ENCODE results near the gene PSKH1. TPM values are rescaled to one million over a fixed set of nuclear protein-coding genes. Genes with fewer than 3 reads are reported as not detected.
"Not testable (repeated sequence)": the region's sequence is repeated elsewhere in the genome, so short reads cannot be mapped to it uniquely, and the experiment has no call there.

Gene PSKH1
- total and polyA plus RNA-seq, 5 experiments from 2014 or later, result 20.8 to 34.5 (median 26.6) TPM

- POLR2A ChIA-PET, result interaction anchor here (0.5 to 1.2 kb wide), 2 partner anchors 14 to 211 kb away, joined by 3 to 5 read pairs; no protein-coding TSS in a partner anchor
- DNase-seq, result no peak
- Mint-ChIP-seq H3K4me3 (no peak overlapping the region), H3K4me1 (peaks cover 18 to 44% (median 34%) of the 10 kb centered on the region in 4 donors), H3K27me3 (no peaks in the 10 kb centered on the region), H3K9me3 (no peaks in the 10 kb centered on the region), H3K36me3 (peaks cover 0 to 15% (median 0%) of the 10 kb centered on the region in 3 donors), H3K27ac (peak overlapping the region in 5 of 10 donors; percentile 29 to 77 (median 61))
- no peak for ATAC-seq
These were observed 36.0 kb upstream of the PSKH1 start for GRCh38 chr16:67856927-67857546.

- peak overlapping the region in 1 of 10 donors; percentile 23 for H3K4me3 Mint-ChIP-seq
- DNase-seq (no peak), ATAC-seq (peak; percentile 25 to 67)
- peaks cover 18 to 44% (median 37%) of the 10 kb centered on the region in 4 donors for H3K4me1 Mint-ChIP-seq
- H3K27me3 Mint-ChIP-seq, result no peaks in the 10 kb centered on the region
- no peaks in the 10 kb centered on the region for H3K9me3 Mint-ChIP-seq
- POLR2A ChIA-PET, result interaction anchor here (0.5 to 1.2 kb wide), 2 partner anchors 15 to 210 kb away, joined by 3 to 5 read pairs; no protein-coding TSS in a partner anchor
- H3K36me3 Mint-ChIP-seq, result peaks cover 0 to 15% (median 0%) of the 10 kb centered on the region in 3 donors
- peak overlapping the region in 7 of 10 donors; percentile 8 to 69 (median 61) for H3K27ac Mint-ChIP-seq
These were observed 35.4 kb upstream of the PSKH1 start for GRCh38 chr16:67857547-67858233.

- H3K4me1 Mint-ChIP-seq, result peaks cover 18 to 44% (median 37%) of the 10 kb centered on the region in 4 donors
- peak overlapping the region in 1 of 10 donors; percentile 48 for H3K4me3 Mint-ChIP-seq
- no peak for DNase-seq
- peak overlapping the region in 8 of 10 donors; percentile 1 to 92 (median 60) for H3K27ac Mint-ChIP-seq
- H3K9me3 Mint-ChIP-seq, result no peaks in the 10 kb centered on the region
- peak in 1 of 2 donors; percentile 14 for ATAC-seq
- peaks cover 0 to 15% (median 0%) of the 10 kb centered on the region in 3 donors for H3K36me3 Mint-ChIP-seq
- H3K27me3 Mint-ChIP-seq, result no peaks in the 10 kb centered on the region
- POLR2A ChIA-PET, result no interaction called here
These were observed 34.6 kb upstream of the PSKH1 start for GRCh38 chr16:67858500-67858899.

DNA sequence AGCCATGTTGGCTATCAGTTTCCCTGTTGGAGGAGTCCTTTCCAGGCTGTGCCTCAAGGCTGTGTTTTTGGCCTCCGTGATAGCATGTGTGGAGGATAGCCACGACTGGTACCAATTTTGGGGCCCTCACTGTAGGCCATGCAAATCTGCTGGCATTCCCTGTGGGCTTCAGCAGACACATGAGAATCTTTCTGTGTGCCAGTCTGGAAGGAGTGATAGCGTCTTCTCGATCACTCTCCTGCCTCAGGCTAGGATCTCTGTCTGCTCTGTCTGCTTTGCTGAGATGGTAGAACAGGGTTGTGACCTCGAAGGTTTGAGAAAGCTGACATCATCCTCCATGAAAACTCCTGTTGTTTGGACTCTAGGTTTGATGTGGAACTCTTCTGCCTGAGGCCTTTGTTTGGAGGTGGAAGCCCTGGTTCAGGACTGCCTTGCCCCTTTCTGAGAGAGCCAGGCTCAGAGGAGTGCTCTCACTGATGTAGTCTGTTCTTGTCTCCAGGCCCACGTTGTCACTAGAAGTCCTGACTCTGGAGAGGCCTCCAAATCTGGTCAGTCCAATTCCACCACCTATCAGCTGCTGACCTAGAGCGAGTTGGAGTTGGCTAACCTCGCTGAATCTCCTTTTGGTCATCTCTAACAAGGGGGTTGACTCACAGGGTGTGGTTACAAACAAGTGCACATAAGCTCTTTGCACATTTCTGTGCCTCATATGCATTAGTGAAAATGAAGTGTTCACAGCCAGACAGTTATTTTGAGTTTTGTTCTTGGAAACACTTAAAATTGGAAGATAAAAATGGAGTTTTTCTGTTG lies 32.3 kb upstream of the PSKH1 start:
- H3K36me3 Mint-ChIP-seq, result peaks cover 0 to 23% (median 0%) of the 10 kb centered on the region in 3 donors
- H3K27me3 Mint-ChIP-seq, result no peaks in the 10 kb centered on the region
- peak overlapping the region in 3 of 10 donors; percentile 21 to 69 (median 38) for H3K27ac Mint-ChIP-seq
- POLR2A ChIA-PET, result no interaction called here
- DNase-seq (no peak), ATAC-seq (no peak)
- no peaks in the 10 kb centered on the region for H3K9me3 Mint-ChIP-seq
- H3K4me1 Mint-ChIP-seq, result peaks cover 14 to 38% (median 28%) of the 10 kb centered on the region in 4 donors
- no peak overlapping the region for H3K4me3 Mint-ChIP-seq

GRCh38 chr16:67861877-67862276 lies 31.2 kb upstream of the PSKH1 start:
- H3K27me3 Mint-ChIP-seq, result no peaks in the 10 kb centered on the region
- peak overlapping the region in 1 of 10 donors; percentile 29 for H3K4me3 Mint-ChIP-seq
- peaks cover 0 to 27% (median 0%) of the 10 kb centered on the region in 3 donors for H3K36me3 Mint-ChIP-seq
- ATAC-seq (no peak), DNase-seq (no peak)
- H3K27ac Mint-ChIP-seq, result peak overlapping the region in 3 of 10 donors; percentile 46 to 75 (median 56)
- H3K9me3 Mint-ChIP-seq, result no peaks in the 10 kb centered on the region
- H3K4me1 Mint-ChIP-seq, result peaks cover 14 to 35% (median 24%) of the 10 kb centered on the region in 4 donors
- POLR2A ChIA-PET, result interaction anchor here (0.6 to 1.0 kb wide), 2 partner anchors 12 to 158 kb away, joined by 3 to 4 read pairs; no protein-coding TSS in a partner anchor

- peaks cover 0 to 35% (median 0%) of the 10 kb centered on the region in 3 donors for H3K36me3 Mint-ChIP-seq
- H3K27ac Mint-ChIP-seq, result peak overlapping the region in 3 of 10 donors; percentile 17 to 56 (median 29)
- DNase-seq (no peak), ATAC-seq (no peak)
- no peaks in the 10 kb centered on the region for H3K9me3 Mint-ChIP-seq
- H3K27me3 Mint-ChIP-seq, result no peaks in the 10 kb centered on the region
- peaks cover 10 to 25% (median 14%) of the 10 kb centered on the region in 4 donors for H3K4me1 Mint-ChIP-seq
- POLR2A ChIA-PET, result interaction anchor here (0.6 to 1.1 kb wide), 3 partner anchors 11 to 157 kb away, joined by 3 to 10 read pairs (median 4); no protein-coding TSS in a partner anchor
- H3K4me3 Mint-ChIP-seq, result no peak overlapping the region
These were observed 30.2 kb upstream of the PSKH1 start for GRCh38 chr16:67862623-67863583.

DNA sequence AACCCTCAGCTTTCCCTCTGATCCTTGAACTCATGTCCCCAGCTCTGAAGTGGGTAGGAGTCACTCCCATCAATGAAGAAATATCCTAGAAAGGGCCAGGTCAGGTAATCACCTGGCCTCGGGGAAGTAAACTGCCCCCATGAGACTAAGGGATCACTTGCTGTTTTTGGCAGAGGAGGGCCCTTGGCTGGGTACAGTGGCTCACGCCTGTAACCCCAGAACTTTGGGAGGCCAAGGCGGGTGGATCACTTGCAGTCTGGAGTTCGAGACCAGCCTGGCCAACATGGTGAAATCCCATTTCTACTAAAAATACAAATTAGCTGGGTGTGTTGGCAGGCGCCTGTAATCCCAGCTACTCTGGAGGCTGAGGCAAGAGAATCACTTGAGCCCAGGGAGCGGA lies 29.0 kb upstream of the PSKH1 start:
- not testable (repeated sequence) for H3K27me3 Mint-ChIP-seq, ATAC-seq, H3K9me3 Mint-ChIP-seq, H3K4me3 Mint-ChIP-seq, DNase-seq
- Mint-ChIP-seq H3K27ac (peak overlapping the region in 1 of 10 donors; percentile 77), H3K36me3 (peaks cover 0 to 41% (median 0%) of the 10 kb centered on the region in 3 donors), H3K4me1 (peaks cover 2 to 16% (median 7%) of the 10 kb centered on the region in 4 donors)
- POLR2A ChIA-PET, result interaction anchor here (1.1 kb wide), 1 partner anchor 48 kb away, joined by 10 read pairs; no protein-coding TSS in a partner anchor

- Mint-ChIP-seq H3K4me3 (no peak overlapping the region), H3K27ac (peak overlapping the region in 2 of 10 donors; percentile 57 to 68), H3K36me3 (peaks cover 0 to 44% (median 0%) of the 10 kb centered on the region in 3 donors)
These were observed 28.5 kb upstream of the PSKH1 start for GRCh38 chr16:67864594-67864993.

GRCh38 chr16:67865318-67865717 lies 27.7 kb upstream of the PSKH1 start:
- Mint-ChIP-seq H3K36me3 (peaks cover 0 to 49% (median 0%) of the 10 kb centered on the region in 3 donors), H3K9me3 (no peaks in the 10 kb centered on the region), H3K4me3 (no peak overlapping the region), H3K4me1 (peaks cover 2 to 16% (median 7%) of the 10 kb centered on the region in 4 donors), H3K27ac (peak overlapping the region in 1 of 10 donors; percentile 81), H3K27me3 (no peaks in the 10 kb centered on the region)
- peak in 1 of 2 donors; percentile 72 for ATAC-seq
- DNase-seq, result peak in 1 of 10 donors; percentile 23
- POLR2A ChIA-PET, result interaction anchor here (0.6 to 0.7 kb wide), 2 partner anchors 113 to 119 kb away, joined by 3 read pairs; no protein-coding TSS in a partner anchor

More at GRCh38 chr16:67864594-67864993, 28.5 kb upstream of the PSKH1 start:
- H3K27me3 Mint-ChIP-seq, result no peaks in the 10 kb centered on the region
- H3K4me1 Mint-ChIP-seq, result peaks cover 2 to 16% (median 7%) of the 10 kb centered on the region in 4 donors
- no peaks in the 10 kb centered on the region for H3K9me3 Mint-ChIP-seq
- ATAC-seq, result no peak
- POLR2A ChIA-PET, result interaction anchor here (1.1 kb wide), 1 partner anchor 48 kb away, joined by 10 read pairs; no protein-coding TSS in a partner anchor
- no peak for DNase-seq

DNA sequence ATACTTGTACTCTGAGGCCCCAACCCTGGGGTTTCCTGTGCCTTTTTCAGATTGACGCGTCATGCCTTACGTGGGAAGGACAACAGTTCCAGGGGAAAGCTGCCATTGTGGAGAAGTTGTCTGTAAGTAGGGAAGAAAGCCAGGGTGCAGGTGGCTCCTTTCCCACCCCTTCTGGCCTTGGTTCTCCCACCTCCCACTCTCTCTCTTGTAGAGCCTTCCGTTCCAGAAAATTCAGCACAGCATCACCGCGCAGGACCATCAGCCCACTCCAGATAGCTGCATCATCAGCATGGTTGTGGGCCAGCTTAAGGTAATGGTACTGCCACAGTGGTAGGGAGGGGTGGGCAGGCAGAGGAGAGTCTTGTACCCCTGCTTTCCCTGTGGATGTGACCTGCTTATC lies 24.8 kb upstream of the PSKH1 start:
- no peak overlapping the region for H3K27ac Mint-ChIP-seq
- POLR2A ChIA-PET, result interaction anchor here (0.5 kb wide), 1 partner anchor 1989 kb away, joined by 4 read pairs; no protein-coding TSS in a partner anchor
- H3K4me1 Mint-ChIP-seq, result peaks cover 2 to 13% (median 6%) of the 10 kb centered on the region in 4 donors
- ATAC-seq, result no peak
- DNase-seq, result no peak
- H3K27me3 Mint-ChIP-seq, result no peaks in the 10 kb centered on the region
- no peak overlapping the region for H3K4me3 Mint-ChIP-seq
- no peaks in the 10 kb centered on the region for H3K9me3 Mint-ChIP-seq
- peaks cover 0 to 51% (median 6%) of the 10 kb centered on the region in 3 donors for H3K36me3 Mint-ChIP-seq

DNA sequence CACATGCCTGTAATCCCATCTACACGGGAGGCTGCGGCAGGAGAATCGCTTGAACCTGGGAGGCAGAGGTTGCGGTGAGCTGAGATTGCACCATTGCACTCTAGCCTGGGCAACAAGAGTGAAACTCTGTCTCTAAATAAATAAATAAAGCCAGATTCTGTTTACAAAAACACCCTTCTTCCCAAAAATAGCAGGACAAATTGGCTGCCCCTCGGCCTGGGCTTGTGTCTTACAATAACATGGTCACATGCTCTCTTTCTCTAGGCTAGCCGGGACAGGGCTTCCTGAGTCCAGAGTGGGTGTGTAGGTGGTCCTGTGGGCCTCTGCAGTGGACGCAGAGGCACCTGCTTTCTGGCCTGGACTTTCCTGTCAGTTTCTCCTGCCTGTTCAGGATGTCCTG lies 23.4 kb upstream of the PSKH1 start:
- Mint-ChIP-seq H3K27ac (peak overlapping the region in 1 of 10 donors; percentile 52), H3K4me3 (no peak overlapping the region), H3K4me1 (peaks cover 9 to 25% (median 18%) of the 10 kb centered on the region in 4 donors), H3K36me3 (peaks cover 0 to 51% (median 6%) of the 10 kb centered on the region in 3 donors), H3K27me3 (no peaks in the 10 kb centered on the region), H3K9me3 (no peaks in the 10 kb centered on the region)
- POLR2A ChIA-PET, result interaction anchor here (0.6 to 1.4 kb wide), 2 partner anchors 26 to 47 kb away, joined by 3 read pairs; no protein-coding TSS in a partner anchor
- DNase-seq (no peak), ATAC-seq (no peak)

Measured in naive thymus-derived CD8-positive, alpha-beta T cell (primary cell).